K562 (cell line): ENCODE data around the gene FRYL. TPM values are rescaled to one million over a fixed set of nuclear protein-coding genes. Genes with fewer than 3 reads are reported as not detected.

Experiments used
- ATAC-seq: fragments of 200-7000 bp; cut with Tn5 transposase; 3 replicates; pipeline ENCODE4 v1.9.1; 2020; ENCODE audit warnings: moderate library complexity
- BruUV-seq: library from RNA; stranded (reverse); fragments of 400-500 nt; replicated peaks from 2 replicates; lab custom pipeline; 2021; lab: Mats Ljungman, UMichigan
- CTCF ChIA-PET: fragments of 300-600 bp; formaldehyde crosslinking; extraction: SDS; loops from one replicate; lab custom pipeline; 2021; ENCODE audit warnings: low intra/inter-chr PET ratio; lab: Yijun Ruan, JAX
- POLR2A ChIA-PET: fragments of 300-600, 350-650 bp; sonication (Branson Sonifier 250); formaldehyde crosslinking; extraction: SDS; loops from one replicate; lab custom pipeline; 2021; ENCODE audit warnings: antibody characterized with exemption, inconsistent platforms; lab: Yijun Ruan, JAX
- DNase-seq, 4 experiments: peaks; one replicate each; pipeline versions ENCODE4 v3.0.0 to v3.0.0-alpha.2; 2011 to 2018; ENCODE audit warnings: low spot score in 3 of 4, mixed read lengths in 3 of 4; ENCODE audit errors: extremely low read depth in 1 of 4
- FAIRE-seq: peaks from 2 replicates; lab custom pipeline; 2011; peaks lifted over from hg19 to GRCh38; lab: Jason Lieb, UNC
- H2AFZ ChIP-seq: 2 replicates; pipeline ENCODE4 v1.6.0; 2011; ENCODE audit warnings: low read depth, low read length, control low read depth, inconsistent platforms
- H3K27ac ChIP-seq: fragments of 200-600 bp; 3 replicates; pipeline ENCODE4 v1.8.0; 2011; ENCODE audit warnings: low read depth, mild to moderate bottlenecking, control low read depth, inconsistent platforms, low read length, moderate library complexity, mixed read lengths; ENCODE audit errors: extremely low read depth
- H3K27me3 ChIP-seq, 2 experiments: fragments of 300-600 bp in 1 of 2; 2 replicates in 1 of 2; 3 replicates in 1 of 2; pipeline versions ENCODE4 v1.6.0 to v1.8.0; 2011; ENCODE audit warnings: inconsistent platforms in 2 of 2, low read length in 2 of 2, mild to moderate bottlenecking in 1 of 2, mixed read lengths in 1 of 2, moderate library complexity in 1 of 2; ENCODE audit not compliant: control insufficient read depth in 2 of 2, insufficient read depth in 2 of 2
- H3K36me3 ChIP-seq: fragments of 300-600 bp; 3 replicates; pipeline ENCODE4 v1.8.0; 2011; ENCODE audit warnings: mild to moderate bottlenecking, low read length, inconsistent platforms; ENCODE audit not compliant: control insufficient read depth, insufficient read depth
- H3K4me1 ChIP-seq, 2 experiments: fragments of 200-600 bp in 1 of 2; replicated peaks in 1 of 2; 2 replicates in 1 of 2; 3 replicates in 1 of 2; pipeline versions ENCODE4 v1.5.1 to v1.8.0; 2011; ENCODE audit warnings: inconsistent platforms in 2 of 2, low read length in 2 of 2, mild to moderate bottlenecking in 1 of 2, mixed read lengths in 1 of 2, moderate library complexity in 1 of 2; ENCODE audit not compliant: control insufficient read depth in 2 of 2, insufficient read depth in 2 of 2
- H3K4me2 ChIP-seq: 2 replicates; pipeline ENCODE4 v1.6.1; 2011; ENCODE audit warnings: low read length, control low read depth, inconsistent platforms, mixed read lengths; ENCODE audit not compliant: insufficient read depth
- H3K4me3 ChIP-seq: fragments of 200-600 bp; sonication (generic), shearing (Covaris generic); 2 replicates; pipeline ENCODE4 v1.5.1; 2016; ENCODE audit warnings: control low read depth, inconsistent platforms
- H3K79me2 ChIP-seq: fragments of 200-600 bp; 3 replicates; pipeline ENCODE4 v1.8.0; 2011; ENCODE audit warnings: low read length, inconsistent platforms; ENCODE audit not compliant: control insufficient read depth, insufficient read depth
- H3K9ac ChIP-seq, 2 experiments: 2 replicates each; pipeline versions ENCODE4 v1.6.0 to v1.6.1; 2011; ENCODE audit warnings: low read depth in 2 of 2, low read length in 2 of 2, control low read depth in 1 of 2, inconsistent platforms in 1 of 2, mild to moderate bottlenecking in 1 of 2, mixed read lengths in 1 of 2; ENCODE audit not compliant: insufficient read depth in 1 of 2
- H3K9me1 ChIP-seq: one replicate; pipeline ENCODE4 v1.6.0; 2011; ENCODE audit warnings: inconsistent platforms, mild to moderate bottlenecking, low read length, moderate library complexity; ENCODE audit not compliant: control insufficient read depth, insufficient read depth
- H3K9me3 ChIP-seq: replicated peaks from 2 replicates; pipeline ENCODE4 v1.5.1; 2011; ENCODE audit warnings: low read depth, low read length, inconsistent platforms; ENCODE audit not compliant: control insufficient read depth, insufficient read depth
- H4K20me1 ChIP-seq: replicated peaks from 2 replicates; pipeline ENCODE4 v1.6.1; 2011; ENCODE audit warnings: low read length, inconsistent platforms, mixed read lengths; ENCODE audit not compliant: control insufficient read depth, insufficient read depth
- POLR3A ChIP-seq: IDR thresholded peaks from 2 replicates; pipeline ENCODE4 v1.6.1; 2011; ENCODE audit warnings: borderline replicate concordance, mild to moderate bottlenecking, moderate library complexity; ENCODE audit not compliant: insufficient read length, insufficient read depth; ENCODE audit errors: extremely low read depth
- RAD21 ChIP-seq, 2 experiments: fragments of 250-450 bp in 1 of 2; fragments of 450-650 bp in 1 of 2; sonication (Bioruptor Pico) in 1 of 2; formaldehyde crosslinking in 1 of 2; IDR thresholded peaks in 1 of 2; conservative IDR thresholded peaks in 1 of 2; 2 replicates each; pipeline versions ENCODE4 v1.4.0 to v1.8.0; 2020 to 2022; ENCODE audit warnings: mild to moderate bottlenecking in 2 of 2, moderate library complexity in 1 of 2
- SNIP1 ChIP-seq: fragments of 450-650 bp; IDR thresholded peaks from 2 replicates; pipeline ENCODE4 v1.7.1; 2017; ENCODE audit warnings: low read depth, mild to moderate bottlenecking
- WHSC1 ChIP-seq: IDR thresholded peaks from one replicate; pipeline ENCODE4 v1.6.1; 2012; ENCODE audit warnings: low read length, control low read depth, inconsistent platforms
- ZBTB17 ChIP-seq: fragments of 450-650 bp; formaldehyde crosslinking; IDR thresholded peaks from 2 replicates; pipeline ENCODE4 v1.4.0; 2020; ENCODE audit warnings: mild to moderate bottlenecking
- in situ Hi-C: fragments of 300-500 bp; cut with MboI; formaldehyde crosslinking; loops from 4 replicates; pipeline ENCODE4 v1.15.0; 2018; ENCODE audit warnings: inconsistent platforms, mixed read lengths
- intact Hi-C: fragments of 100-400 bp; cut with micrococcal nuclease; formaldehyde crosslinking; loops from 2 replicates; pipeline ENCODE4 v1.14.2; 2022
- polyA plus RNA-seq, 8 experiments: library from polyadenylated mRNA; depleted of rRNA in 4 of 8; stranded (reverse) in 5 of 8; unstranded in 3 of 8; fragments of >200 nt; fragmentation: Nextera tagmentation in 2 of 8; fragmentation: Illumina TruSeq in 1 of 8; extraction: Ambion mirVana in 2 of 8; extraction: Trizol in 1 of 8; gene quantifications; 2 replicates each; pipeline versions ENCODE4 v1.2.1 to v1.2.3, GENCODE V29; 2011 to 2014; ENCODE audit warnings: inconsistent platforms in 1 of 8, missing spikeins in 1 of 8
- total RNA-seq, 7 experiments: library from RNA; depleted of rRNA in 6 of 7; stranded (reverse); fragments of >200 nt in 6 of 7; fragmentation: Illumina TruSeq in 2 of 7; extraction: Trizol in 2 of 7; gene quantifications; 2 replicates each; pipeline versions ENCODE4 v1.2.1 to v1.2.3, GENCODE V29; 2011 to 2021; ENCODE audit warnings: low replicate concordance in 1 of 7
- TF ChIP-seq, protein P1 (sequence below), 2 experiments: fragments of 450-650 bp in 1 of 2; sonication (generic) in 1 of 2; formaldehyde crosslinking in 1 of 2; IDR thresholded peaks in 1 of 2; conservative IDR thresholded peaks in 1 of 2; 2 replicates each; pipeline versions ENCODE4 v1.6.1 to v1.8.1; 2016 to 2023; ENCODE audit warnings: mild to moderate bottlenecking in 2 of 2, moderate library complexity in 2 of 2, inconsistent platforms in 1 of 2, missing genetic modification reagents in 1 of 2
- TF ChIP-seq, protein P2 (sequence below), 3 experiments: IDR thresholded peaks in 2 of 3; conservative IDR thresholded peaks in 1 of 3; 2 replicates each; pipeline ENCODE4 v1.5.1; 2011 to 2012; ENCODE audit warnings: low read length in 3 of 3, mild to moderate bottlenecking in 3 of 3, control low read depth in 2 of 3, improper control_type of control experiment in 1 of 3, inconsistent platforms in 1 of 3, low read depth in 1 of 3, mixed read lengths in 1 of 3, moderate library complexity in 1 of 3; ENCODE audit not compliant: insufficient read depth in 2 of 3

FRYL gene
- total and polyA plus RNA-seq, 9 of the 15 experiments (the other 6 are each of a cell fraction or from before 2014, with no cell fraction given), result 7.2 to 34.9 (median 15.9) TPM

DNA sequence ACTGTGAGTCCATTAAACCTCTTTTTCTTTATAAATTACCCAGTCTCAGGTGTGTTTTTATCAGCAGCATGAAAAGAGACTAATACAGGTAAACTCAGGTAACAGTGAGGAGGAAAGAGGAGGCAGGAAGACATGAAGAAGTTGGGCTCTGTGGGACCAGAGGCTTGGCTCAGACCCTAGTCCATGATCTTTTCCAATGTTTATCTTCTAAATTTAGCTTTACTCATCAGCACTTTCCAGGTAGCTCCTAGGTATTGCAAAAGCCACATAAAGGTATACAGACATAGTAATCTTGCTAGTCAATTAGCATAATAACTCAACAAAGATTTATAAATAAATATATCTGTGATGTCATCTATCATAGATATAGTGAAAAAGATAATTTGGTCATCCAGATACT is 11.2 kb upstream of the FRYL start:
- intact Hi-C loops, result no loop called here
- no peaks in the 10 kb centered on the region for H3K27me3 ChIP-seq
- H3K9me3 ChIP-seq, result no peaks in the 10 kb centered on the region
- H3K27ac ChIP-seq, result no peak overlapping the region
- no peak for DNase-seq
- ChIA-PET CTCF (no interaction called here), POLR2A (no interaction called here)
- no peak for TF ChIP-seq ZBTB17 (CRISPR knock-in tag)
- no peak for TF ChIP-seq RAD21 (CRISPR knock-in tag; conservative IDR thresholded peaks at IDR 0.05 in 1 of 2, IDR thresholded peaks at IDR 0.05 in 1 of 2)
- no peak for TF ChIP-seq WHSC1
- TF ChIP-seq POLR3A, result no peak
- TF ChIP-seq SNIP1, result no peak
- no peak overlapping the region for H3K4me2 ChIP-seq
- no peak for ATAC-seq
- no peaks in the 10 kb centered on the region for H3K36me3 ChIP-seq
- H3K4me3 ChIP-seq, result no peak overlapping the region
- in situ Hi-C loops, result no loop called here
- no peaks in the 10 kb centered on the region for H3K79me2 ChIP-seq
- no peak overlapping the region for H2AFZ ChIP-seq
- no peaks in the 10 kb centered on the region for H3K9me1 ChIP-seq
- H3K9ac ChIP-seq, result no peak overlapping the region
- no peaks in the 10 kb centered on the region for H4K20me1 ChIP-seq
- FAIRE-seq, result no peak
- BruUV-seq, result no TSS peak
- H3K4me1 ChIP-seq, result no peaks in the 10 kb centered on the region

DNA sequence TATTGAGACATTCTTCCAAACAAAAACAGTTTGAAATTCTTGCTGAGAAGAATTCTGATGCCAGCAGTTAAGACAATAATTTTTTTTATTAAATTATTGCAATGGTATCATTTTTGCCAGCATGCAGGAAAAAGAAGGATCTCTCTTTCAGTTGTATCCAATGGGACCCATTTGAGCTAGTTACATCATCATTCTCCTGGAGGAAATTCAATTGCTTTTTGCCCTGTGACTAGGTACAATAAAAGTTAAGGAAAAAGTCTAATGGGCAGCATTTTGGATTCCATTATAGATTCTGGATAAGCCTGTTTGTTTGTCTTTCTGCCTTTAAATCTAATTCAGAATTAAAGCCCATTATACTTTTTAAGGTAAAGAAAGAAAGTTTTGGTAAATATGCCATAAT is 10.5 kb upstream of the FRYL start:
- H3K9ac ChIP-seq, result no peak overlapping the region
- in situ Hi-C loops, result no loop called here
- no peak overlapping the region for H2AFZ ChIP-seq
- H3K36me3 ChIP-seq, result no peaks in the 10 kb centered on the region
- POLR2A ChIA-PET, result interaction anchor here (1.9 kb wide), 1 partner anchor 10 kb away, joined by 7 read pairs; no protein-coding TSS in a partner anchor
- no peak overlapping the region for H3K4me3 ChIP-seq
- no TSS peak for BruUV-seq
- DNase-seq (no peak), ATAC-seq (no peak), FAIRE-seq (no peak)
- no peaks in the 10 kb centered on the region for H3K27me3 ChIP-seq
- H4K20me1 ChIP-seq, result no peaks in the 10 kb centered on the region
- H3K4me1 ChIP-seq, result no peaks in the 10 kb centered on the region
- CTCF ChIA-PET, result no interaction called here
- intact Hi-C loops, result no loop called here
- TF ChIP-seq, protein P1, sequence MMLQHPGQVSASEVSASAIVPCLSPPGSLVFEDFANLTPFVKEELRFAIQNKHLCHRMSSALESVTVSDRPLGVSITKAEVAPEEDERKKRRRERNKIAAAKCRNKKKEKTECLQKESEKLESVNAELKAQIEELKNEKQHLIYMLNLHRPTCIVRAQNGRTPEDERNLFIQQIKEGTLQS (IDR thresholded peaks at IDR 0.05), result 0 out of 2 replicates have a peak, but pooled peaks have one; percentile 13
- TF ChIP-seq, protein P1 (CRISPR knock-in tag; conservative IDR thresholded peaks at IDR 0.05), result no peak
- TF ChIP-seq, protein P2, sequence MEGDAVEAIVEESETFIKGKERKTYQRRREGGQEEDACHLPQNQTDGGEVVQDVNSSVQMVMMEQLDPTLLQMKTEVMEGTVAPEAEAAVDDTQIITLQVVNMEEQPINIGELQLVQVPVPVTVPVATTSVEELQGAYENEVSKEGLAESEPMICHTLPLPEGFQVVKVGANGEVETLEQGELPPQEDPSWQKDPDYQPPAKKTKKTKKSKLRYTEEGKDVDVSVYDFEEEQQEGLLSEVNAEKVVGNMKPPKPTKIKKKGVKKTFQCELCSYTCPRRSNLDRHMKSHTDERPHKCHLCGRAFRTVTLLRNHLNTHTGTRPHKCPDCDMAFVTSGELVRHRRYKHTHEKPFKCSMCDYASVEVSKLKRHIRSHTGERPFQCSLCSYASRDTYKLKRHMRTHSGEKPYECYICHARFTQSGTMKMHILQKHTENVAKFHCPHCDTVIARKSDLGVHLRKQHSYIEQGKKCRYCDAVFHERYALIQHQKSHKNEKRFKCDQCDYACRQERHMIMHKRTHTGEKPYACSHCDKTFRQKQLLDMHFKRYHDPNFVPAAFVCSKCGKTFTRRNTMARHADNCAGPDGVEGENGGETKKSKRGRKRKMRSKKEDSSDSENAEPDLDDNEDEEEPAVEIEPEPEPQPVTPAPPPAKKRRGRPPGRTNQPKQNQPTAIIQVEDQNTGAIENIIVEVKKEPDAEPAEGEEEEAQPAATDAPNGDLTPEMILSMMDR (IDR thresholded peaks at IDR 0.05 in 2 of 3, conservative IDR thresholded peaks at IDR 0.05 in 1 of 3; ENCODE audit: insufficient read depth in 2 of 3, low read depth in 1 of 3, low read length in 3 of 3), result no peak
- no peak overlapping the region for H3K27ac ChIP-seq
- no peak overlapping the region for H3K4me2 ChIP-seq
- no peaks in the 10 kb centered on the region for H3K79me2 ChIP-seq
- H3K9me3 ChIP-seq, result no peaks in the 10 kb centered on the region
- no peaks in the 10 kb centered on the region for H3K9me1 ChIP-seq
